Measurements from ENCODE around the gene NPVF. TPM values are rescaled to one million over a fixed set of nuclear protein-coding genes. Genes with fewer than 3 reads are reported as not detected.

Gene NPVF
- total and polyA plus RNA-seq, 2 of the 8 experiments (the other 6 are each of a cell fraction or from before 2014, with no cell fraction given): not detected

DNA sequence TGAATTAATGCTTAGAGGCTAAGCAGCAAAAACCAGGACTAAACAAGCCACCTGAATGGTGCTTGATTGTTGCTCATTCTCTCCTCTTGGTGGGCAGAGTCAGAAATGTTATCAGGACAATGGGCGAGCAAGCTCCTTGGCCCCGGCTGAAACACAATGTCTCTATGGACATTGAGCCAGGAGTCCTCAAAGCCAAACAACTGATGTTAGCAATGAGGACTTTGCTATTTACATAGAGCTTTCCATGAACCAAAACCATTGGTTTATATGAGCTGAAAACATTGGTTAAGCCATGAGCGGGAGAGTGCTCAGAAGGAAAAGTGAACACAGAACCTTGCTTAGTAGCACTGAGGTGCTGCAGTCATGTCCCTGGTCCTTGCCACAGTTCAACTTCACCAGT, 21.5 kb upstream of the NPVF start:
- Histone ChIP-seq H3K18ac (ENCODE audit: extremely low read depth, low read length) (no peak overlapping the region), H3K9ac (replicated peaks in 1 of 4; ENCODE audit: extremely low read depth in 1 of 4, low read depth in 3 of 4, low read length in 3 of 4) (no peak overlapping the region), H3K4me3 (ENCODE audit: extremely low read depth in 1 of 4, insufficient read depth in 2 of 4, low read depth in 3 of 4, low read length in 4 of 4) (no peak overlapping the region), H2BK20ac (ENCODE audit: low read length) (no peak overlapping the region), H4K91ac (replicated peaks; ENCODE audit: insufficient read length, low read length) (no peak overlapping the region), H2AFZ (ENCODE audit: low read length) (no peak overlapping the region), H3K79me2 (ENCODE audit: control insufficient read depth in 1 of 2, insufficient read depth in 2 of 2, low read length in 2 of 2) (no peaks in the 10 kb centered on the region), H3K23me2 (ENCODE audit: low read depth, low read length) (no peaks in the 10 kb centered on the region), H3K36me3 (ENCODE audit: control insufficient read depth in 2 of 4, insufficient read depth in 4 of 4, low read length in 3 of 4) (no peaks in the 10 kb centered on the region), H3K4me1 (replicated peaks in 1 of 4; ENCODE audit: control insufficient read depth in 3 of 4, insufficient read depth in 4 of 4, low read length in 3 of 4) (no peaks in the 10 kb centered on the region), H2BK15ac (ENCODE audit: low read length) (no peak overlapping the region), H3K4ac (replicated peaks; ENCODE audit: insufficient read length, low read depth, low read length) (no peak overlapping the region), H4K20me1 (replicated peaks in 1 of 2; ENCODE audit: control insufficient read depth in 1 of 2, insufficient read depth in 2 of 2, low read length in 2 of 2) (no peaks in the 10 kb centered on the region), H3K27ac (ENCODE audit: low read depth, low read length) (no peak overlapping the region), H3K4me2 (ENCODE audit: insufficient read depth in 1 of 2, low read depth in 2 of 2, low read length in 2 of 2) (no peak overlapping the region), H2BK5ac (ENCODE audit: low read depth, low read length) (no peak overlapping the region), H2BK12ac (ENCODE audit: low read depth, low read length) (no peak overlapping the region), H2AK5ac (ENCODE audit: low read depth, low read length) (no peak overlapping the region), H3K56ac (replicated peaks; ENCODE audit: insufficient read length, low read depth, low read length) (no peak overlapping the region), H4K5ac (ENCODE audit: insufficient read length, low read depth, low read length) (no peak overlapping the region), H3K79me1 (ENCODE audit: low read depth, low read length) (no peaks in the 10 kb centered on the region), H3K23ac (ENCODE audit: insufficient read length) (no peak overlapping the region), H4K8ac (ENCODE audit: extremely low read depth, insufficient read depth, low read length) (no peak overlapping the region), H3K14ac (ENCODE audit: insufficient read length) (no peak overlapping the region), H2BK120ac (replicated peaks; ENCODE audit: low read depth, low read length) (no peak overlapping the region), H3K9me3 (ENCODE audit: insufficient read depth in 2 of 2, low read depth in 1 of 2, low read length in 1 of 2) (peaks cover 0 to 3% of the 10 kb centered on the region in 2 experiments; a peak in 1 of 4 replicates), H3K27me3 (replicated peaks in 1 of 4; ENCODE audit: control insufficient read depth in 3 of 4, extremely low read depth in 1 of 4, insufficient read depth in 3 of 4, low read length in 3 of 4) (no peaks in the 10 kb centered on the region; a peak in 2 of 7 replicates)
- 83% methylated on average over 3 of the region's 3 CpGs; no CpG with 5 or more reads in 1 of the 2 experiments for WGBS, 2 experiments (ENCODE audit: extremely low coverage in 1 of 2, insufficient coverage in 1 of 2, insufficient read length in 1 of 2, insufficient replicate concordance in 2 of 2, low coverage in 1 of 2, low lambda C conversion rate in 2 of 2, missing lambda C conversion rate in 1 of 2)
- no peak for DNase-seq (ENCODE audit: low read depth in 1 of 2, low spot score in 2 of 2)
- CTCF ChIA-PET (ENCODE audit: partially characterized antibody): interaction anchor here (0.6 to 3.0 kb wide), 5 partner anchors 10 to 493 kb away, joined by 3 to 19 read pairs (median 5); no protein-coding TSS in a partner anchor
- TF ChIP-seq RBBP5 (IDR thresholded peaks at IDR 0.05; ENCODE audit: borderline replicate concordance, low read depth, low read length) (no peak), CHD1 (IDR thresholded peaks at IDR 0.05; ENCODE audit: low read depth, low read length) (no peak), EGR1 (IDR thresholded peaks at IDR 0.05; ENCODE audit: borderline replicate concordance, low read depth, low read length) (no peak), SIRT6 (IDR thresholded peaks at IDR 0.05; ENCODE audit: low read length) (no peak), CBX8 (IDR thresholded peaks at IDR 0.05; ENCODE audit: borderline replicate concordance, low read depth, low read length) (no peak), SP4 (IDR thresholded peaks at IDR 0.05; ENCODE audit: low read length) (no peak), PHF8 (conservative IDR thresholded peaks at IDR 0.05; ENCODE audit: low read depth, low read length) (no peak), SRF (IDR thresholded peaks at IDR 0.05; ENCODE audit: low read depth, low read length) (no peak), RXRA (IDR thresholded peaks at IDR 0.05; ENCODE audit: insufficient read depth, low read depth, low read length) (no peak), SAP30 (IDR thresholded peaks at IDR 0.05; ENCODE audit: insufficient read depth, insufficient replicate concordance, low read length) (no peak), NANOG (IDR thresholded peaks at IDR 0.05; ENCODE audit: insufficient read depth, low read depth, low read length, poor library complexity, severe bottlenecking) (no peak), TCF12 (IDR thresholded peaks at IDR 0.05; ENCODE audit: low read depth, low read length) (no peak), CHD2 (IDR thresholded peaks at IDR 0.05; ENCODE audit: low read length) (no peak), GTF2F1 (IDR thresholded peaks at IDR 0.05; ENCODE audit: borderline replicate concordance, low read depth, low read length) (no peak), HDAC2 (IDR thresholded peaks at IDR 0.05; ENCODE audit: borderline replicate concordance in 1 of 2, low read depth in 2 of 2, low read length in 2 of 2) (no peak)
- POLR2A ChIA-PET (ENCODE audit: partially characterized antibody): no interaction called here
- FAIRE-seq: no peak

All from H1 (cell line).